Neural cell (in vitro differentiated cells): ENCODE measurements around the gene IFNL3. TPM values are rescaled to one million over a fixed set of nuclear protein-coding genes. Genes with fewer than 3 reads are reported as not detected.

Source experiments
- H2AFZ ChIP-seq: fragments of 200-600, 300-800 bp; sonication (generic), shearing (Covaris generic); 2 replicates; pipeline ENCODE4 v1.6.0; 2014; ENCODE audit warnings: low read depth, mild to moderate bottlenecking, antibody characterized with exemption, low read length, moderate library complexity
- H3F3A ChIP-seq: fragments of 200-600 bp; shearing (Covaris generic); 2 replicates; pipeline ENCODE4 v1.6.1; 2016; ENCODE audit warnings: mild to moderate bottlenecking, moderate library complexity, mixed read lengths, antibody characterized with exemption, low read length; ENCODE audit not compliant: insufficient read depth, poor library complexity, severe bottlenecking
- H3K27ac ChIP-seq: fragments of 200-600, 300-800 bp; sonication (generic), shearing (Covaris generic); 2 replicates; pipeline ENCODE4 v1.5.1; 2014; ENCODE audit warnings: mild to moderate bottlenecking, low read length, moderate library complexity
- H3K27me3 ChIP-seq: fragments of 300-800, 200-600 bp; sonication (generic), shearing (Covaris generic); 2 replicates; pipeline ENCODE4 v1.6.0; 2014; ENCODE audit warnings: mild to moderate bottlenecking, low read depth, low read length, moderate library complexity; ENCODE audit not compliant: insufficient read depth
- H3K36me3 ChIP-seq: fragments of 300-800, 200-600 bp; sonication (generic), shearing (Covaris generic); 2 replicates; pipeline ENCODE4 v1.5.1; 2014; ENCODE audit warnings: mild to moderate bottlenecking, antibody characterized with exemption, low read length, moderate library complexity; ENCODE audit not compliant: insufficient read depth
- H3K4me2 ChIP-seq: fragments of 300-800, 200-600 bp; sonication (generic), shearing (Covaris generic); 2 replicates; pipeline ENCODE4 v1.6.0; 2014; ENCODE audit warnings: mild to moderate bottlenecking, low read length
- H3K4me3 ChIP-seq: fragments of 300-800, 200-600 bp; sonication (generic), shearing (Covaris generic); 2 replicates; pipeline ENCODE4 v1.5.1; 2014; ENCODE audit warnings: mild to moderate bottlenecking, low read length, moderate library complexity
- H3K79me2 ChIP-seq: fragments of 200-600 bp; shearing (Covaris generic); replicated peaks from 2 replicates; pipeline ENCODE4 v1.6.0; 2014; ENCODE audit warnings: mild to moderate bottlenecking, low read length, moderate library complexity; ENCODE audit not compliant: insufficient read depth
- H3K9ac ChIP-seq: fragments of 300-800, 200-600 bp; sonication (generic), shearing (Covaris generic); 2 replicates; pipeline ENCODE4 v1.6.1; 2016; ENCODE audit warnings: mild to moderate bottlenecking, low read length, mixed read lengths
- H3K9me2 ChIP-seq: fragments of 200-600 bp; shearing (Covaris generic); 2 replicates; pipeline ENCODE4 v1.6.1; 2016; ENCODE audit warnings: mild to moderate bottlenecking, low read length, mixed read lengths; ENCODE audit not compliant: insufficient read depth
- H3K9me3 ChIP-seq: fragments of 200-600, 300-800 bp; sonication (generic), shearing (Covaris generic); 2 replicates; pipeline ENCODE4 v1.6.1; 2016; ENCODE audit warnings: mild to moderate bottlenecking, mixed run types, low read length, moderate library complexity, mixed read lengths
- H4K20me1 ChIP-seq: fragments of 200-600 bp; shearing (Covaris generic); 2 replicates; pipeline ENCODE4 v1.6.1; 2016; ENCODE audit warnings: mild to moderate bottlenecking, mixed run types; ENCODE audit not compliant: insufficient read depth
- EP300 ChIP-seq: fragments of 450-650 bp; conservative IDR thresholded peaks from 2 replicates; pipeline ENCODE4 v1.6.1; 2014; ENCODE audit warnings: antibody characterized with exemption, mild to moderate bottlenecking, moderate library complexity; ENCODE audit not compliant: poor library complexity, severe bottlenecking
- EZH2 ChIP-seq: fragments of 200-600, 300-800 bp; shearing (Covaris generic), sonication (generic); IDR thresholded peaks from 2 replicates; pipeline ENCODE4 v1.6.1; 2014; ENCODE audit warnings: antibody characterized with exemption, low read length, borderline replicate concordance, mild to moderate bottlenecking; ENCODE audit not compliant: insufficient read depth, poor library complexity, severe bottlenecking
- MXI1 ChIP-seq: fragments of 450-650 bp; conservative IDR thresholded peaks from 2 replicates; pipeline ENCODE4 v1.6.1; 2014; ENCODE audit warnings: antibody characterized with exemption, mild to moderate bottlenecking; ENCODE audit not compliant: poor library complexity, severe bottlenecking
- POLR2AphosphoS5 ChIP-seq: IDR thresholded peaks from 2 replicates; pipeline ENCODE4 v1.6.1; 2012
- RAD21 ChIP-seq: fragments of 450-650 bp; conservative IDR thresholded peaks from 2 replicates; pipeline ENCODE4 v1.6.1; 2014; ENCODE audit warnings: antibody characterized with exemption, mild to moderate bottlenecking, moderate library complexity
- REST ChIP-seq: IDR thresholded peaks from 2 replicates; pipeline ENCODE4 v1.6.1; 2012; ENCODE audit warnings: borderline replicate concordance
- SMC3 ChIP-seq: fragments of 450-650 bp; conservative IDR thresholded peaks from 2 replicates; pipeline ENCODE4 v1.6.1; 2014; ENCODE audit warnings: antibody characterized with exemption, mild to moderate bottlenecking, moderate library complexity; ENCODE audit not compliant: poor library complexity
- TAF1 ChIP-seq: IDR thresholded peaks from 2 replicates; pipeline ENCODE4 v1.6.1; 2012; ENCODE audit warnings: low read depth
- polyA plus RNA-seq: library from polyadenylated mRNA; depleted of rRNA; stranded (reverse); fragments of >200 nt; gene quantifications from 2 replicates; pipeline ENCODE4 v1.2.3, GENCODE V29; 2014
- TF ChIP-seq, protein P1 (sequence below): fragments of 450-650 bp; IDR thresholded peaks from 2 replicates; pipeline ENCODE4 v1.5.1; 2014; ENCODE audit warnings: antibody characterized with exemption, mild to moderate bottlenecking, moderate library complexity; ENCODE audit not compliant: poor library complexity, severe bottlenecking

Gene IFNL3
- polyA plus RNA-seq, 1 donor from 2014 or later: not detected

DNA sequence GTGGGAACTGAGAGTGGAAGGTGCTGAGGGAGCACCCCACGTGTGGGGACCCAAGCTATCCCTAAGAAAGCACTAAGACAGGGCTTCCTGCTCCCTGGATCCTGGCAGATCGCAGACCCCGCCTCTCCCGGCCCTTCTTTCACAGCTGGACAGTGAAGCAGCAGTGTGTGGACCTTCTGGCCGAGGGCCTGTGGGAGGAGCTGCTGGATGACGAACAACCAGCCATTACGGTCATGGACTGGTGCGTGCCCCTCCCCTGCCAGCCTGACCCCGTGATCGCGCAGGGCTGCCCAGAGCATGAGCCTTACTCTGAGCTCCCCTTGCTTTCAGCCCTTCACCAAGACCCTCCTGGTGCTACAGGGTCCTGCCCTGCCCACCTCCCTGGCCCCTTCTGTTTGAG lies 45.8 kb downstream of the IFNL3 start:
- Histone ChIP-seq H3K36me3 (no peaks in the 10 kb centered on the region), H3K4me2 (no peak overlapping the region), H4K20me1 (no peaks in the 10 kb centered on the region), H3F3A (no peaks in the 10 kb centered on the region), H3K27ac (no peak overlapping the region), H2AFZ (no peak overlapping the region), H3K27me3 (peaks cover 35% of the 10 kb centered on the region), H3K9me2 (no peaks in the 10 kb centered on the region), H3K9ac (no peak overlapping the region), H3K9me3 (no peaks in the 10 kb centered on the region), H3K4me3 (no peak overlapping the region), H3K79me2 (no peaks in the 10 kb centered on the region)
- TF ChIP-seq MXI1: no peak

GRCh38 chr19:39197808-39198207 lies 47.0 kb downstream of the IFNL3 start:
- Histone ChIP-seq H3K4me3 (no peak overlapping the region), H4K20me1 (no peaks in the 10 kb centered on the region), H3K36me3 (no peaks in the 10 kb centered on the region), H2AFZ (no peak overlapping the region), H3K9ac (no peak overlapping the region), H3K79me2 (no peaks in the 10 kb centered on the region), H3K27ac (no peak overlapping the region), H3K4me2 (no peak overlapping the region), H3F3A (no peaks in the 10 kb centered on the region), H3K27me3 (peaks cover 24% of the 10 kb centered on the region), H3K9me3 (no peaks in the 10 kb centered on the region), H3K9me2 (no peaks in the 10 kb centered on the region)
- TF ChIP-seq TAF1: no peak
- no peak for TF ChIP-seq SMC3
- TF ChIP-seq POLR2AphosphoS5: no peak
- no peak for TF ChIP-seq EP300
- TF ChIP-seq REST: no peak
- no peak for TF ChIP-seq MXI1
- no peak for TF ChIP-seq EZH2
- TF ChIP-seq, protein P1, sequence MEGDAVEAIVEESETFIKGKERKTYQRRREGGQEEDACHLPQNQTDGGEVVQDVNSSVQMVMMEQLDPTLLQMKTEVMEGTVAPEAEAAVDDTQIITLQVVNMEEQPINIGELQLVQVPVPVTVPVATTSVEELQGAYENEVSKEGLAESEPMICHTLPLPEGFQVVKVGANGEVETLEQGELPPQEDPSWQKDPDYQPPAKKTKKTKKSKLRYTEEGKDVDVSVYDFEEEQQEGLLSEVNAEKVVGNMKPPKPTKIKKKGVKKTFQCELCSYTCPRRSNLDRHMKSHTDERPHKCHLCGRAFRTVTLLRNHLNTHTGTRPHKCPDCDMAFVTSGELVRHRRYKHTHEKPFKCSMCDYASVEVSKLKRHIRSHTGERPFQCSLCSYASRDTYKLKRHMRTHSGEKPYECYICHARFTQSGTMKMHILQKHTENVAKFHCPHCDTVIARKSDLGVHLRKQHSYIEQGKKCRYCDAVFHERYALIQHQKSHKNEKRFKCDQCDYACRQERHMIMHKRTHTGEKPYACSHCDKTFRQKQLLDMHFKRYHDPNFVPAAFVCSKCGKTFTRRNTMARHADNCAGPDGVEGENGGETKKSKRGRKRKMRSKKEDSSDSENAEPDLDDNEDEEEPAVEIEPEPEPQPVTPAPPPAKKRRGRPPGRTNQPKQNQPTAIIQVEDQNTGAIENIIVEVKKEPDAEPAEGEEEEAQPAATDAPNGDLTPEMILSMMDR: no peak
- TF ChIP-seq RAD21: no peak
